ENCODE results near the gene TGIF2. TPM values are rescaled to one million over a fixed set of nuclear protein-coding genes. Genes with fewer than 3 reads are reported as not detected.

The TGIF2 gene
- total RNA-seq, 2 donors from 2014 or later: 8.9 to 10.7 TPM

GRCh38 chr20:36642136-36642535 lies 68.7 kb downstream of the TGIF2 start:
- no peaks in the 10 kb centered on the region for H3K4me1 ChIP-seq
- DNase-seq (ENCODE audit: low spot score): no peak
- no peaks in the 10 kb centered on the region for H3K27me3 ChIP-seq
- no peak for TF ChIP-seq CTCF (IDR thresholded peaks at IDR 0.05)
- no peak overlapping the region for H3K27ac ChIP-seq
- no peak overlapping the region for H3K4me3 ChIP-seq
- H3K36me3 ChIP-seq: no peaks in the 10 kb centered on the region
- H3K9me3 ChIP-seq: no peaks in the 10 kb centered on the region

Other genes starting within 250 kb of the TGIF2 start
- 100 to 1,000 TPM; 558 to 602 TPM for gene MYL9, start 32.1 kb upstream of the TGIF2 start, total RNA-seq
- gene RAB5IF, start 32.2 kb downstream of the TGIF2 start, total RNA-seq: 10 to 100 TPM; 70.9 to 83.0 TPM
- gene SLA2, start 72.6 kb downstream of the TGIF2 start, total RNA-seq: under 1 TPM; 0.37 to 0.39 TPM
- 10 to 100 TPM; 19.7 to 33.9 TPM for gene NDRG3, start 172.5 kb downstream of the TGIF2 start, total RNA-seq
- 1 to 10 TPM; 3.1 to 6.3 TPM for gene DSN1, start 200.2 kb downstream of the TGIF2 start, total RNA-seq

Measured in right atrium auricular region (tissue), 2 donors.